HCT116 (cell line): Measurements from ENCODE around the gene GPR15. TPM values are rescaled to one million over a fixed set of nuclear protein-coding genes. Genes with fewer than 3 reads are reported as not detected.
A peak's percentile ranks its signal among the peaks of the same experiment; 100 is the strongest.

Experiments used
- ATAC-seq: fragments of 200-7000 bp; cut with Tn5 transposase; 2 replicates; pipeline ENCODE4 v1.9.1; 2020; ENCODE audit warnings: mild to moderate bottlenecking, moderate library complexity
- BruUV-seq: library from RNA; stranded (reverse); fragments of 400-500 nt; replicated peaks from 2 replicates; lab custom pipeline; 2021; lab: Mats Ljungman, UMichigan
- CTCF ChIA-PET: fragments of 300-600 bp; sonication (Branson Sonifier 250); formaldehyde crosslinking; loops from one replicate; lab custom pipeline; 2021; ENCODE audit warnings: antibody characterized with exemption; lab: Charles Lee
- POLR2A ChIA-PET: fragments of 300-600, 350-600 bp; sonication (Branson Sonifier 250); formaldehyde crosslinking; loops from one replicate; lab custom pipeline; 2021; ENCODE audit warnings: antibody characterized with exemption; lab: Charles Lee
- RAD21 ChIA-PET, 2 experiments: fragments of 300-600 bp; sonication (Branson Sonifier 250); formaldehyde crosslinking; loops; one replicate each; lab custom pipeline; 2023; ENCODE audit warnings: low total read pairs in 2 of 2; ENCODE audit not compliant: uncharacterized antibody in 2 of 2, unreplicated experiment in 2 of 2, low non-redundant PET in 1 of 2; lab: Charles Lee
- DNase-seq: peaks from one replicate; pipeline ENCODE4 v3.0.0-alpha.2; 2010; ENCODE audit warnings: low read depth, low spot score
- H2AFZ ChIP-seq: fragments of 200-600 bp; shearing (Covaris generic), sonication (generic); 2 replicates; pipeline ENCODE4 v1.6.1; 2017; ENCODE audit warnings: low read depth, mixed run types, mixed read lengths, antibody characterized with exemption, low read length; ENCODE audit not compliant: poor library complexity, severe bottlenecking
- H3K27ac ChIP-seq: 2 replicates; pipeline ENCODE4 v1.5.1; 2012; ENCODE audit warnings: low read depth, low read length
- H3K27me3 ChIP-seq: fragments of 200-600 bp; sonication (generic); 2 replicates; pipeline ENCODE4 v1.6.1; 2016; ENCODE audit warnings: mixed run types, low read length, mixed read lengths; ENCODE audit not compliant: insufficient read depth
- H3K36me3 ChIP-seq, 2 experiments: fragments of 200-500 bp in 1 of 2; fragments of 200-600 bp in 1 of 2; sonication (Bioruptor generic) in 1 of 2; sonication (generic) in 1 of 2; 2 replicates each; pipeline versions ENCODE4 v1.5.1 to v1.6.1; 2014 to 2016; ENCODE audit warnings: low read length in 2 of 2, inconsistent platforms in 1 of 2, mixed read lengths in 1 of 2, mixed run types in 1 of 2; ENCODE audit not compliant: insufficient read depth in 2 of 2, control insufficient read depth in 1 of 2
- H3K4me1 ChIP-seq, 2 experiments: fragments of 200-600 bp in 1 of 2; sonication (generic) in 1 of 2; 2 replicates each; pipeline versions ENCODE4 v1.5.1 to v1.6.1; 2012 to 2017; ENCODE audit warnings: low read length in 2 of 2, inconsistent platforms in 1 of 2, mild to moderate bottlenecking in 1 of 2, mixed read lengths in 1 of 2, mixed run types in 1 of 2, moderate library complexity in 1 of 2; ENCODE audit not compliant: insufficient read depth in 2 of 2, control insufficient read depth in 1 of 2
- H3K4me2 ChIP-seq: fragments of 200-600 bp; sonication (generic); 2 replicates; pipeline ENCODE4 v1.6.1; 2017; ENCODE audit warnings: mixed run types, low read length, mixed read lengths
- H3K4me3 ChIP-seq, 2 experiments: fragments of 200-600 bp in 1 of 2; sonication (generic) in 1 of 2; replicated peaks in 1 of 2; 2 replicates each; pipeline ENCODE4 v1.5.1; 2011 to 2016; ENCODE audit warnings: low read length in 2 of 2, control low read depth in 1 of 2, low read depth in 1 of 2, mild to moderate bottlenecking in 1 of 2, mixed read lengths in 1 of 2, mixed run types in 1 of 2
- H3K79me2 ChIP-seq: fragments of 200-600 bp; sonication (generic); 2 replicates; pipeline ENCODE4 v1.6.1; 2017; ENCODE audit warnings: mild to moderate bottlenecking, mixed run types, low read length, moderate library complexity, mixed read lengths; ENCODE audit not compliant: insufficient read depth
- H3K9ac ChIP-seq: fragments of 200-600 bp; sonication (generic); 2 replicates; pipeline ENCODE4 v1.6.1; 2016; ENCODE audit warnings: low read length, mixed read lengths
- H3K9me2 ChIP-seq: fragments of 200-600 bp; sonication (generic), shearing (Covaris generic); 2 replicates; pipeline ENCODE4 v1.6.1; 2017; ENCODE audit warnings: mixed run types, mild to moderate bottlenecking, moderate library complexity; ENCODE audit not compliant: insufficient read depth
- H3K9me3 ChIP-seq, 2 experiments: fragments of 200-500 bp in 1 of 2; fragments of 200-600 bp in 1 of 2; sonication (Bioruptor generic) in 1 of 2; sonication (generic) in 1 of 2; 2 replicates each; pipeline ENCODE4 v1.6.1; 2014 to 2017; ENCODE audit warnings: low read length in 2 of 2, mixed read lengths in 2 of 2, inconsistent platforms in 1 of 2, low read depth in 1 of 2, mild to moderate bottlenecking in 1 of 2, mixed run types in 1 of 2, moderate library complexity in 1 of 2; ENCODE audit not compliant: control insufficient read depth in 1 of 2, insufficient read depth in 1 of 2
- H4K20me1 ChIP-seq: fragments of 200-600 bp; sonication (generic), shearing (Covaris generic); 2 replicates; pipeline ENCODE4 v1.6.1; 2017; ENCODE audit warnings: mixed run types, mild to moderate bottlenecking, moderate library complexity; ENCODE audit not compliant: insufficient read depth
- EGR1 ChIP-seq: IDR thresholded peaks from 2 replicates; pipeline ENCODE4 v1.6.1; 2012; ENCODE audit warnings: low read depth
- EZH2 ChIP-seq: fragments of 200-600 bp; sonication (generic); IDR thresholded peaks from 2 replicates; pipeline ENCODE4 v1.6.1; 2017; ENCODE audit warnings: antibody characterized with exemption, mixed run types
- EZH2phosphoT487 ChIP-seq: fragments of 200-600 bp; IDR thresholded peaks from 2 replicates; pipeline ENCODE4 v1.6.1; 2018; ENCODE audit warnings: antibody characterized with exemption, borderline replicate concordance
- FOSL1 ChIP-seq: IDR thresholded peaks from 2 replicates; pipeline ENCODE4 v1.6.1; 2012; ENCODE audit warnings: low read depth
- POLR2AphosphoS5 ChIP-seq: IDR thresholded peaks from 2 replicates; pipeline ENCODE4 v1.6.1; 2011; ENCODE audit warnings: mild to moderate bottlenecking, low read depth, low read length, moderate library complexity
- SIN3A ChIP-seq: IDR thresholded peaks from 2 replicates; pipeline ENCODE4 v1.6.1; 2012; ENCODE audit warnings: low read depth
- SP1 ChIP-seq: IDR thresholded peaks from 2 replicates; pipeline ENCODE4 v1.6.1; 2012; ENCODE audit warnings: low read depth
- SRF ChIP-seq: IDR thresholded peaks from 2 replicates; pipeline ENCODE4 v1.6.1; 2012; ENCODE audit warnings: low read depth
- TCF7L2 ChIP-seq: IDR thresholded peaks from 2 replicates; pipeline ENCODE4 v1.7.0; 2011; ENCODE audit warnings: borderline replicate concordance, inconsistent platforms; ENCODE audit not compliant: insufficient read depth, insufficient read length; ENCODE audit errors: extremely low read depth
- ZNF274 ChIP-seq: fragments of 200-500 bp; sonication (Bioruptor generic); IDR thresholded peaks from 2 replicates; pipeline ENCODE4 v1.6.1; 2014; ENCODE audit warnings: mild to moderate bottlenecking, low read depth, low read length, inconsistent platforms
- intact Hi-C: fragments of 100-400 bp; cut with micrococcal nuclease; formaldehyde crosslinking; loops from 2 replicates; pipeline ENCODE4 v1.10.0; 2022
- total RNA-seq: library from RNA; stranded (reverse); gene quantifications from one replicate; pipeline ENCODE4 v1.2.1, GENCODE V29; 2021; ENCODE audit not compliant: unreplicated experiment
- TF ChIP-seq, protein P1 (sequence below): IDR thresholded peaks from 2 replicates; pipeline ENCODE4 v1.6.1; 2011; ENCODE audit warnings: mild to moderate bottlenecking, low read length, moderate library complexity; ENCODE audit not compliant: insufficient replicate concordance; ENCODE audit errors: extremely low read depth
- TF ChIP-seq, protein P2 (sequence below): IDR thresholded peaks from 2 replicates; pipeline ENCODE4 v1.6.1; 2012; ENCODE audit warnings: low read depth
- TF ChIP-seq, protein P3 (sequence below): IDR thresholded peaks from 2 replicates; pipeline ENCODE4 v1.6.1; 2012

The GPR15 gene
- total RNA-seq, 1 experiment from 2014 or later, result 1.1 TPM

DNA sequence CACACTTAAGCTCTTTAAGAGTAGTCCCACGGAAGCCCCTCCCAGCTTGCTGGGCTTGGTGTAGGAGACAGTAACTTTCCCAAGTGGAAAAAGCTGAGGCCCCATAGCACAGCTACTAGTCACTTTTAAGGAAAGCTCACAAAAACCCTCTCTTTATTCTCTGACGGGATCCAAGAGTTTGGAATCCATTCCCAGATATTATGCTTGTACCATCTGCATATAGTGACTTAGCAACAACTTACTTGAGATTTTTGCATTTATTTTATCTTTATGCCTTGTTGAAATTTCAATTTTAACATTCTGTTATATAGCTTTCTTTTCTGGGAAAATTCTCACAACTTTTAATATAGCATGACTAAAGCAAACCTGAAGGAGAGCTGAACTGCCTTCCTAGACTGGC, 19.5 kb downstream of the GPR15 start:
- BruUV-seq, result no TSS peak

More for the DNA sequence above, 19.5 kb downstream of the GPR15 start:
- ChIA-PET RAD21 (no interaction called here), POLR2A (interaction anchor here (2.1 to 2.3 kb wide), 2 partner anchors 9 to 11 kb away, joined by 8 read pairs; no protein-coding TSS in a partner anchor), CTCF (no interaction called here)
- DNase-seq (no peak), ATAC-seq (no peak)
- peaks cover 78% of the 10 kb centered on the region for H3K79me2 ChIP-seq
- H3K9ac ChIP-seq, result no peak overlapping the region
- H3K27me3 ChIP-seq, result no peaks in the 10 kb centered on the region
- no peak overlapping the region for H3K4me2 ChIP-seq
- TF ChIP-seq POLR2AphosphoS5, result no peak
- TF ChIP-seq, protein P1, sequence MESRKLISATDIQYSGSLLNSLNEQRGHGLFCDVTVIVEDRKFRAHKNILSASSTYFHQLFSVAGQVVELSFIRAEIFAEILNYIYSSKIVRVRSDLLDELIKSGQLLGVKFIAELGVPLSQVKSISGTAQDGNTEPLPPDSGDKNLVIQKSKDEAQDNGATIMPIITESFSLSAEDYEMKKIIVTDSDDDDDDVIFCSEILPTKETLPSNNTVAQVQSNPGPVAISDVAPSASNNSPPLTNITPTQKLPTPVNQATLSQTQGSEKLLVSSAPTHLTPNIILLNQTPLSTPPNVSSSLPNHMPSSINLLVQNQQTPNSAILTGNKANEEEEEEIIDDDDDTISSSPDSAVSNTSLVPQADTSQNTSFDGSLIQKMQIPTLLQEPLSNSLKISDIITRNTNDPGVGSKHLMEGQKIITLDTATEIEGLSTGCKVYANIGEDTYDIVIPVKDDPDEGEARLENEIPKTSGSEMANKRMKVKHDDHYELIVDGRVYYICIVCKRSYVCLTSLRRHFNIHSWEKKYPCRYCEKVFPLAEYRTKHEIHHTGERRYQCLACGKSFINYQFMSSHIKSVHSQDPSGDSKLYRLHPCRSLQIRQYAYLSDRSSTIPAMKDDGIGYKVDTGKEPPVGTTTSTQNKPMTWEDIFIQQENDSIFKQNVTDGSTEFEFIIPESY, result no peak
- TF ChIP-seq SIN3A, result no peak
- no peak for TF ChIP-seq EZH2
- TF ChIP-seq FOSL1, result no peak
- TF ChIP-seq TCF7L2, result no peak
- TF ChIP-seq ZNF274, result no peak
- TF ChIP-seq EZH2phosphoT487, result no peak
- TF ChIP-seq, protein P2, sequence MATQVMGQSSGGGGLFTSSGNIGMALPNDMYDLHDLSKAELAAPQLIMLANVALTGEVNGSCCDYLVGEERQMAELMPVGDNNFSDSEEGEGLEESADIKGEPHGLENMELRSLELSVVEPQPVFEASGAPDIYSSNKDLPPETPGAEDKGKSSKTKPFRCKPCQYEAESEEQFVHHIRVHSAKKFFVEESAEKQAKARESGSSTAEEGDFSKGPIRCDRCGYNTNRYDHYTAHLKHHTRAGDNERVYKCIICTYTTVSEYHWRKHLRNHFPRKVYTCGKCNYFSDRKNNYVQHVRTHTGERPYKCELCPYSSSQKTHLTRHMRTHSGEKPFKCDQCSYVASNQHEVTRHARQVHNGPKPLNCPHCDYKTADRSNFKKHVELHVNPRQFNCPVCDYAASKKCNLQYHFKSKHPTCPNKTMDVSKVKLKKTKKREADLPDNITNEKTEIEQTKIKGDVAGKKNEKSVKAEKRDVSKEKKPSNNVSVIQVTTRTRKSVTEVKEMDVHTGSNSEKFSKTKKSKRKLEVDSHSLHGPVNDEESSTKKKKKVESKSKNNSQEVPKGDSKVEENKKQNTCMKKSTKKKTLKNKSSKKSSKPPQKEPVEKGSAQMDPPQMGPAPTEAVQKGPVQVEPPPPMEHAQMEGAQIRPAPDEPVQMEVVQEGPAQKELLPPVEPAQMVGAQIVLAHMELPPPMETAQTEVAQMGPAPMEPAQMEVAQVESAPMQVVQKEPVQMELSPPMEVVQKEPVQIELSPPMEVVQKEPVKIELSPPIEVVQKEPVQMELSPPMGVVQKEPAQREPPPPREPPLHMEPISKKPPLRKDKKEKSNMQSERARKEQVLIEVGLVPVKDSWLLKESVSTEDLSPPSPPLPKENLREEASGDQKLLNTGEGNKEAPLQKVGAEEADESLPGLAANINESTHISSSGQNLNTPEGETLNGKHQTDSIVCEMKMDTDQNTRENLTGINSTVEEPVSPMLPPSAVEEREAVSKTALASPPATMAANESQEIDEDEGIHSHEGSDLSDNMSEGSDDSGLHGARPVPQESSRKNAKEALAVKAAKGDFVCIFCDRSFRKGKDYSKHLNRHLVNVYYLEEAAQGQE, result no peak
- TF ChIP-seq SP1, result no peak
- no peak for TF ChIP-seq EGR1
- no peak for TF ChIP-seq SRF
- TF ChIP-seq, protein P3, sequence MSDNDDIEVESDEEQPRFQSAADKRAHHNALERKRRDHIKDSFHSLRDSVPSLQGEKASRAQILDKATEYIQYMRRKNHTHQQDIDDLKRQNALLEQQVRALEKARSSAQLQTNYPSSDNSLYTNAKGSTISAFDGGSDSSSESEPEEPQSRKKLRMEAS, result no peak
- H3K27ac ChIP-seq, result peak overlapping the region; percentile 98
- H3K9me3 ChIP-seq, result no peaks in the 10 kb centered on the region
- peaks cover 52 to 81% of the 10 kb centered on the region in 2 experiments for H3K4me1 ChIP-seq
- intact Hi-C loops, result no loop called here
- H2AFZ ChIP-seq, result no peak overlapping the region
- H3K36me3 ChIP-seq, result no peaks in the 10 kb centered on the region
- no peaks in the 10 kb centered on the region for H4K20me1 ChIP-seq
- no peak overlapping the region for H3K4me3 ChIP-seq
- no peaks in the 10 kb centered on the region for H3K9me2 ChIP-seq
